HEK293 (cell line): ENCODE data around the gene RPS19BP1.

Experiments
- CTCF ChIA-PET: fragments of 350-600 bp; formaldehyde crosslinking; extraction: SDS; loops from one replicate; lab custom pipeline; 2021; ENCODE audit warnings: antibody characterized with exemption; lab: Yijun Ruan, JAX
- POLR2A ChIA-PET: fragments of 300-600 bp; formaldehyde crosslinking; extraction: SDS; loops from one replicate; lab custom pipeline; 2020; ENCODE audit warnings: antibody characterized with exemption, inconsistent platforms; lab: Yijun Ruan, JAX
- H3K27ac ChIP-seq: fragments of 200-500 bp; sonication (Bioruptor generic); 2 replicates; pipeline ENCODE4 v1.5.1; 2014; ENCODE audit warnings: low read depth, low read length, control low read depth, inconsistent platforms; ENCODE audit errors: extremely low read depth
- H3K36me3 ChIP-seq, 2 experiments: fragments of 200-500 bp in 1 of 2; sonication (Bioruptor generic) in 1 of 2; 1 replicate in 1 of 2; 2 replicates in 1 of 2; pipeline ENCODE4 v1.5.1; 2014 to 2017; ENCODE audit warnings: inconsistent platforms in 2 of 2, low read length in 2 of 2; ENCODE audit not compliant: control insufficient read depth in 2 of 2, insufficient read depth in 1 of 2
- H3K4me1 ChIP-seq: fragments of 200-500 bp; sonication (Bioruptor generic); 2 replicates; pipeline ENCODE4 v1.5.1; 2014; ENCODE audit warnings: mild to moderate bottlenecking, low read length, inconsistent platforms; ENCODE audit not compliant: control insufficient read depth, insufficient read depth
- H3K4me3 ChIP-seq: 2 replicates; pipeline ENCODE4 v1.5.1; 2011; ENCODE audit warnings: low read depth, mild to moderate bottlenecking, control low read depth, low read length, moderate library complexity
- H3K9me3 ChIP-seq: fragments of 200-500 bp; sonication (Bioruptor generic); 2 replicates; pipeline ENCODE4 v1.5.1; 2014; ENCODE audit warnings: low read depth, low read length, inconsistent platforms; ENCODE audit not compliant: control insufficient read depth, insufficient read depth
- GLI2 ChIP-seq: fragments of 450-650 bp; formaldehyde crosslinking; IDR thresholded peaks from 2 replicates; pipeline ENCODE4; 2017; ENCODE audit warnings: missing biosample characterization, missing genetic modification characterization, low read depth, borderline replicate concordance
- MEIS1 ChIP-seq: sonication (generic); formaldehyde crosslinking; IDR thresholded peaks from 2 replicates; pipeline ENCODE4 v1.8.1; 2022; ENCODE audit warnings: missing genetic modification reagents, mild to moderate bottlenecking, borderline replicate concordance
- SALL2 ChIP-seq: fragments of 450-650 bp; formaldehyde crosslinking; IDR thresholded peaks from 2 replicates; pipeline ENCODE4 v1.5.0; 2017; ENCODE audit warnings: missing biosample characterization, mild to moderate bottlenecking, missing genetic modification characterization, borderline replicate concordance
- ZBTB11 ChIP-seq: fragments of 450-650 bp; formaldehyde crosslinking; conservative IDR thresholded peaks from 2 replicates; pipeline ENCODE4 v1.5.1; 2016; ENCODE audit warnings: low read depth, missing biosample characterization, missing genetic modification characterization
- ZNF140 ChIP-seq: fragments of 450-650 bp; formaldehyde crosslinking; IDR thresholded peaks from 2 replicates; pipeline ENCODE4 v1.5.1; 2016; ENCODE audit warnings: missing biosample characterization, missing genetic modification characterization
- ZNF175 ChIP-seq: fragments of 450-650 bp; formaldehyde crosslinking; IDR thresholded peaks from 2 replicates; pipeline ENCODE4 v1.5.1; 2016; ENCODE audit warnings: missing biosample characterization, missing genetic modification characterization
- ZNF202 ChIP-seq: fragments of 450-650 bp; formaldehyde crosslinking; IDR thresholded peaks from 2 replicates; pipeline ENCODE4 v1.5.1; 2016; ENCODE audit warnings: missing biosample characterization, missing genetic modification characterization, borderline replicate concordance
- ZNF366 ChIP-seq: fragments of 450-650 bp; formaldehyde crosslinking; conservative IDR thresholded peaks from 2 replicates; pipeline ENCODE4 v1.5.1; 2016; ENCODE audit warnings: missing biosample characterization, missing genetic modification characterization
- ZNF394 ChIP-seq: fragments of 450-650 bp; formaldehyde crosslinking; IDR thresholded peaks from 2 replicates; pipeline ENCODE4 v1.5.1; 2016; ENCODE audit warnings: missing biosample characterization, missing genetic modification characterization, mild to moderate bottlenecking, moderate library complexity, borderline replicate concordance
- ZNF623 ChIP-seq: fragments of 450-650 bp; formaldehyde crosslinking; IDR thresholded peaks from 2 replicates; pipeline ENCODE4 v1.5.1; 2016; ENCODE audit warnings: missing biosample characterization, missing genetic modification characterization
- ZNF776 ChIP-seq: fragments of 450-650 bp; formaldehyde crosslinking; IDR thresholded peaks from 2 replicates; pipeline ENCODE4 v1.5.0; 2017; ENCODE audit warnings: missing biosample characterization, missing genetic modification characterization, borderline replicate concordance
- ZSCAN4 ChIP-seq: fragments of 450-650 bp; formaldehyde crosslinking; IDR thresholded peaks from 2 replicates; pipeline ENCODE4 v1.5.1; 2017; ENCODE audit warnings: missing biosample characterization, missing genetic modification characterization
- TF ChIP-seq, protein P1 (sequence below): fragments of 450-650 bp; formaldehyde crosslinking; IDR thresholded peaks from 2 replicates; pipeline ENCODE4 v1.5.1; 2017; ENCODE audit warnings: missing biosample characterization, missing genetic modification characterization
- TF ChIP-seq, protein P2 (sequence below): fragments of 450-650 bp; formaldehyde crosslinking; IDR thresholded peaks from 2 replicates; pipeline ENCODE4 v1.5.1; 2016; ENCODE audit warnings: missing biosample characterization, missing genetic modification characterization

Gene RPS19BP1

DNA sequence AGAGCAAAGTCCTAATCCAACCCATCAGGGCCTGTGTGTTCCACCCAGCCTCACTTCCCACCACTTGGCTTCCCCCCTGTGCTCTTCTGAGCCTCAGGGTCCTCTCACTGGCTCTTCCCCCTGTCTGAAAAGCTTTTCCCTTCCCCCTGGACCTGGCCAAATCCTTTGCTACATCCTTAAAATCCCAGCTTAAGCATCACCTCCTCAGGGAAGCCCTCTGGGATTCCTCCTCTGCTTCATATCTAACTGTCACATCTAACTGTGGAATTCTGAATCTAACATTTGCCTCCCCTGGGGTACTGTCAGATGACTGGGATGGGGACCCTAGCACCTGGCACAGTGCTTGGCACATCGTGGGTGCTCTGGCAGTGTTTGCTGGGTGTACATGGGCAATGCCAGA lies 39.0 kb upstream of the RPS19BP1 start:
- Histone ChIP-seq H3K4me1 (no peaks in the 10 kb centered on the region), H3K27ac (no peak overlapping the region), H3K9me3 (no peaks in the 10 kb centered on the region), H3K4me3 (no peak overlapping the region), H3K36me3 (no peaks in the 10 kb centered on the region)
- ChIA-PET CTCF (interaction anchor here (0.5 to 0.7 kb wide), 2 partner anchors 22 to 35 kb away, joined by 3 to 4 read pairs; no protein-coding TSS in a partner anchor), POLR2A (no interaction called here)
- TF ChIP-seq GLI2: no peak
- TF ChIP-seq, all 188 proteins: peak for 0

- Histone ChIP-seq H3K36me3 (no peaks in the 10 kb centered on the region), H3K4me3 (no peak within 1 kb of the TSS), H3K9me3 (no peaks in the 10 kb centered on the region), H3K4me1 (no peaks in the 10 kb centered on the region), H3K27ac (no peak within 1 kb of the TSS)
- POLR2A ChIA-PET: no interaction called here
- TF ChIP-seq MEIS1 (CRISPR knock-in tag): no peak
- CTCF ChIA-PET: no interaction called here
Observed at GRCh38 chr22:39570665-39571064, 38.1 kb upstream of the RPS19BP1 start, which contains the start of gene CACNA1I. CACNA1I (plus strand) TSS chr22:39570753; CDS start chr22:39570753, 0 bp downstream.

DNA sequence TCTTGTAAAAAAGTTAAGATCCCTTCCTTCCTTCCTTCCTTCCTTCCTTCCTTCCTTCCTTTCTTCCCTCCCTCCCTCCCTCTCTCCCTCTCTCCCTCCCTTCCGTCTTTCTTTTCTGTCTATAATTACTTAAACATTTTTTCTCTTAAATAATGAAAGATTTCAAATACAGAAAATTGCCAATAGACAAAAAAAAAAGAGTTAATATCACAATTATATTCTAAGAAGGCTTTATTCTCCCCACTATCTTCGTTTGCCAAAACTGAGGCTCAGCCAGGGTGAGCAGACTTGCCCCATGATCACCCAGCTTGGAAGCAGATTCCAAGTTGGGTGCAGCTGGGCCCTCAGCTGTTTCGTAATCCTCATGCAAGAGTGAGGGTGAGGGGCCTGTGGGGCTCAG lies 37.7 kb upstream of the RPS19BP1 start:
- POLR2A ChIA-PET: no interaction called here
- H3K9me3 ChIP-seq: no peaks in the 10 kb centered on the region
- no peak overlapping the region for H3K27ac ChIP-seq
- H3K4me3 ChIP-seq: no peak overlapping the region
- H3K36me3 ChIP-seq: no peaks in the 10 kb centered on the region
- CTCF ChIA-PET: no interaction called here
- TF ChIP-seq ZNF366 (tag by site-specific recombination): no peak
- TF ChIP-seq, protein P1, sequence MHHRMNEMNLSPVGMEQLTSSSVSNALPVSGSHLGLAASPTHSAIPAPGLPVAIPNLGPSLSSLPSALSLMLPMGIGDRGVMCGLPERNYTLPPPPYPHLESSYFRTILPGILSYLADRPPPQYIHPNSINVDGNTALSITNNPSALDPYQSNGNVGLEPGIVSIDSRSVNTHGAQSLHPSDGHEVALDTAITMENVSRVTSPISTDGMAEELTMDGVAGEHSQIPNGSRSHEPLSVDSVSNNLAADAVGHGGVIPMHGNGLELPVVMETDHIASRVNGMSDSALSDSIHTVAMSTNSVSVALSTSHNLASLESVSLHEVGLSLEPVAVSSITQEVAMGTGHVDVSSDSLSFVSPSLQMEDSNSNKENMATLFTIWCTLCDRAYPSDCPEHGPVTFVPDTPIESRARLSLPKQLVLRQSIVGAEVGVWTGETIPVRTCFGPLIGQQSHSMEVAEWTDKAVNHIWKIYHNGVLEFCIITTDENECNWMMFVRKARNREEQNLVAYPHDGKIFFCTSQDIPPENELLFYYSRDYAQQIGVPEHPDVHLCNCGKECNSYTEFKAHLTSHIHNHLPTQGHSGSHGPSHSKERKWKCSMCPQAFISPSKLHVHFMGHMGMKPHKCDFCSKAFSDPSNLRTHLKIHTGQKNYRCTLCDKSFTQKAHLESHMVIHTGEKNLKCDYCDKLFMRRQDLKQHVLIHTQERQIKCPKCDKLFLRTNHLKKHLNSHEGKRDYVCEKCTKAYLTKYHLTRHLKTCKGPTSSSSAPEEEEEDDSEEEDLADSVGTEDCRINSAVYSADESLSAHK (tag by site-specific recombination): no peak
- no peak for TF ChIP-seq SALL2 (tag by site-specific recombination)
- no peak for TF ChIP-seq ZNF140 (tag by site-specific recombination)
- no peak for TF ChIP-seq ZNF175
- no peaks in the 10 kb centered on the region for H3K4me1 ChIP-seq

DNA sequence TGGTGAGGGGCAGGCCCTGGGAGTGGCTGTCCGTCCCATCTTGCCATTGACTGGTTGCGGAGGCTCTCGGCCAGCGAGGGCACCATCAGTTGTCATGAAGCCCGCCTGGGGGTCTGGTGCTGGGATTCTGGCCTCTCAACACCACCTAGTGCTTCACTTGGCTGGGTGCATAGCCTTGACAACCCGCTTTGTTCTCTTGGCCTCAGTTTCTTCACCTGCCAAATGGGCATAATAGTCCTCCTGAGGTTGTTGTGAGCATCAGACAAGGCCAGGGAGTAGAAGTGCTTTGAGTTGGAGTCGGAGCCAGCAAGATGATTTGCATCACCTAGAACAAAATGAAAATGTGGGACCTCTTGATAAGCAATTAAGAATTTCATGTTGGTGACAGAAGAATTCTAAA lies 36.5 kb upstream of the RPS19BP1 start:
- no peaks in the 10 kb centered on the region for H3K9me3 ChIP-seq
- H3K4me1 ChIP-seq: no peaks in the 10 kb centered on the region
- H3K36me3 ChIP-seq: no peaks in the 10 kb centered on the region
- POLR2A ChIA-PET: interaction anchor here (0.6 kb wide), 1 partner anchor 16 kb away, joined by 4 read pairs; no protein-coding TSS in a partner anchor
- CTCF ChIA-PET: no interaction called here
- H3K4me3 ChIP-seq: no peak overlapping the region
- H3K27ac ChIP-seq: no peak overlapping the region
- TF ChIP-seq ZNF202 (tag by site-specific recombination) (no peak), ZNF394 (tag by site-specific recombination) (no peak), ZNF776 (no peak), ZSCAN4 (no peak), ZNF623 (tag by site-specific recombination) (no peak), ZBTB11 (tag by site-specific recombination) (no peak)
- TF ChIP-seq, protein P2, sequence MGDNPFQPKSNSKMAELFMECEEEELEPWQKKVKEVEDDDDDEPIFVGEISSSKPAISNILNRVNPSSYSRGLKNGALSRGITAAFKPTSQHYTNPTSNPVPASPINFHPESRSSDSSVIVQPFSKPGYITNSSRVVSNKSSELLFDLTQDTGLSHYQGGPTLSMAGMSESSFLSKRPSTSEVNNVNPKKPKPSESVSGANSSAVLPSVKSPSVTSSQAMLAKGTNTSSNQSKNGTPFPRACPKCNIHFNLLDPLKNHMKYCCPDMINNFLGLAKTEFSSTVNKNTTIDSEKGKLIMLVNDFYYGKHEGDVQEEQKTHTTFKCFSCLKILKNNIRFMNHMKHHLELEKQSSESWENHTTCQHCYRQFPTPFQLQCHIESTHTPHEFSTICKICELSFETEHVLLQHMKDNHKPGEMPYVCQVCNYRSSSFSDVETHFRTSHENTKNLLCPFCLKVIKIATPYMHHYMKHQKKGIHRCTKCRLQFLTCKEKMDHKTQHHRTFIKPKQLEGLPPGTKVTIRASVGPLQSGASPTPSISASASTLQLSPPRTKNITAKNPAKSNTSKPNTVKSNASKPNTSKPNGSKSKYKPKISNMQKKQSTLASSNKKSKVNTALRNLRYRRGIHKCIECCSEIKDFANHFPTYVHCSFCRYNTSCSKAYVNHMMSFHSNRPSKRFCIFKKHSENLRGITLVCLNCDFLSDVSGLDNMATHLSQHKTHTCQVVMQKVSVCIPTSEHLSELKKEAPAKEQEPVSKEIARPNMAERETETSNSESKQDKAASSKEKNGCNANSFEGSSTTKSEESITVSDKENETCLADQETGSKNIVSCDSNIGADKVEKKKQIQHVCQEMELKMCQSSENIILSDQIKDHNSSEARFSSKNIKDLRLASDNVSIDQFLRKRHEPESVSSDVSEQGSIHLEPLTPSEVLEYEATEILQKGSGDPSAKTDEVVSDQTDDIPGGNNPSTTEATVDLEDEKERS (tag by site-specific recombination): no peak
